ENCODE data around the gene MPRIP.
"Not testable (repeated sequence)": the region's sequence is repeated elsewhere in the genome, so short reads cannot be mapped to it uniquely, and the experiment has no call there.

The MPRIP gene

GRCh38 chr17:17042384-17042736 is at the start of gene MPRIP:
MPRIP (plus strand) TSS chr17:17042457; CDS start chr17:17042849, 392 bp downstream.
- DNase-seq (ENCODE audit: low read depth), result no peak

- no peak for DNase-seq (ENCODE audit: low read depth)
These were observed 47.6 kb upstream of the MPRIP start for GRCh38 chr17:16994631-16995030.

- DNase-seq (ENCODE audit: low read depth), result no peak
These were observed 46.3 kb upstream of the MPRIP start for GRCh38 chr17:16995930-16996329.

- not testable (repeated sequence) for DNase-seq (ENCODE audit: low read depth)
These were observed 45.5 kb upstream of the MPRIP start for GRCh38 chr17:16996726-16997125.

GRCh38 chr17:16997514-16998429 is 44.5 kb upstream of the MPRIP start:
- no peak for DNase-seq (ENCODE audit: low read depth)

GRCh38 chr17:16999931-17000625 is 42.2 kb upstream of the MPRIP start:
- DNase-seq (ENCODE audit: low read depth), result no peak

- DNase-seq (ENCODE audit: low read depth), result no peak
These were observed 41.0 kb upstream of the MPRIP start for GRCh38 chr17:17001076-17001777.

GRCh38 chr17:17001874-17002520 is 40.3 kb upstream of the MPRIP start:
- peak; percentile 69 for DNase-seq (ENCODE audit: low read depth)

GRCh38 chr17:17002731-17003715 is 39.2 kb upstream of the MPRIP start:
- not testable (repeated sequence) for DNase-seq (ENCODE audit: low read depth)

GRCh38 chr17:17004251-17004996 is 37.8 kb upstream of the MPRIP start:
- no peak for DNase-seq (ENCODE audit: low read depth)

- DNase-seq (ENCODE audit: low read depth), result not testable (repeated sequence)
These were observed 37.2 kb upstream of the MPRIP start for GRCh38 chr17:17004997-17005614.

- DNase-seq (ENCODE audit: low read depth), result not testable (repeated sequence)
These were observed 34.4 kb upstream of the MPRIP start for GRCh38 chr17:17007891-17008290.

GRCh38 chr17:17008621-17009397 is 33.4 kb upstream of the MPRIP start:
- DNase-seq (ENCODE audit: low read depth), result not testable (repeated sequence)

GRCh38 chr17:17009972-17010371 is 32.3 kb upstream of the MPRIP start:
- DNase-seq (ENCODE audit: low read depth), result not testable (repeated sequence)

- not testable (repeated sequence) for DNase-seq (ENCODE audit: low read depth)
These were observed 31.7 kb upstream of the MPRIP start for GRCh38 chr17:17010545-17011034.

GRCh38 chr17:17011043-17011907 is 31.0 kb upstream of the MPRIP start:
- not testable (repeated sequence) for DNase-seq (ENCODE audit: low read depth)

All from activated T-cell treated with anti-CD3 and anti-CD28 coated beads for 1 hour (primary cell).